ENCODE data around the gene KAT7. TPM values are rescaled to one million over a fixed set of nuclear protein-coding genes. Genes with fewer than 3 reads are reported as not detected.

KAT7 gene
- total and polyA plus RNA-seq, 2 experiments from 2014 or later, result 20.9 to 27.5 TPM

GRCh38 chr17:49881054-49881402 lies 92.5 kb downstream of the KAT7 start:
- Histone ChIP-seq H3K9ac (no peak overlapping the region), H3K79me2 (ENCODE audit: insufficient read depth) (no peaks in the 10 kb centered on the region), H3K4me1 (ENCODE audit: insufficient read depth) (no peaks in the 10 kb centered on the region), H3K36me3 (ENCODE audit: low read depth) (no peaks in the 10 kb centered on the region), H3F3A (ENCODE audit: insufficient read depth) (no peaks in the 10 kb centered on the region), H2AFZ (no peak overlapping the region), H3K9me3 (ENCODE audit: low read depth) (no peaks in the 10 kb centered on the region), H3K4me3 (no peak overlapping the region), H3K27me3 (replicated peaks; ENCODE audit: insufficient read depth) (peaks cover 26% of the 10 kb centered on the region), H3K4me2 (ENCODE audit: unreplicated experiment) (no peak overlapping the region), H3K27ac (no peak overlapping the region), H4K20me1 (ENCODE audit: insufficient read depth) (no peaks in the 10 kb centered on the region), H3K9me2 (ENCODE audit: insufficient read depth) (no peaks in the 10 kb centered on the region)
- in situ Hi-C loops (cut with MboI), result no loop called here
- DNase-seq, result no peak
- TF ChIP-seq EZH2phosphoT487 (IDR thresholded peaks at IDR 0.05; ENCODE audit: insufficient read depth, low read depth), result no peak
- no peak for TF ChIP-seq EZH2 (IDR thresholded peaks at IDR 0.05; ENCODE audit: insufficient read depth, poor library complexity, severe bottlenecking)
- WGBS, 2 experiments (ENCODE audit: low coverage in 1 of 2, low lambda C conversion rate in 2 of 2, missing lambda C conversion rate in 2 of 2), result 0 to 8% methylated on average over 4 to 5 of the region's 5 CpGs

- in situ Hi-C loops (cut with MboI), result no loop called here
- H3K4me2 ChIP-seq (ENCODE audit: unreplicated experiment), result no peak overlapping the region
- no peaks in the 10 kb centered on the region for H3K79me2 ChIP-seq (ENCODE audit: insufficient read depth)
- no peaks in the 10 kb centered on the region for H3K4me1 ChIP-seq (ENCODE audit: insufficient read depth)
- no peak overlapping the region for H3K4me3 ChIP-seq
- H3K9ac ChIP-seq, result no peak overlapping the region
- H2AFZ ChIP-seq, result no peak overlapping the region
- no peaks in the 10 kb centered on the region for H3F3A ChIP-seq (ENCODE audit: insufficient read depth)
- no peak overlapping the region for H3K27ac ChIP-seq
- peaks cover 29% of the 10 kb centered on the region for H3K27me3 ChIP-seq (replicated peaks; ENCODE audit: insufficient read depth)
- H3K36me3 ChIP-seq (ENCODE audit: low read depth), result no peaks in the 10 kb centered on the region
- TF ChIP-seq EZH2phosphoT487 (IDR thresholded peaks at IDR 0.05; ENCODE audit: insufficient read depth, low read depth) (no peak), EZH2 (IDR thresholded peaks at IDR 0.05; ENCODE audit: insufficient read depth, poor library complexity, severe bottlenecking) (no peak)
- no peaks in the 10 kb centered on the region for H3K9me2 ChIP-seq (ENCODE audit: insufficient read depth)
- no peaks in the 10 kb centered on the region for H4K20me1 ChIP-seq (ENCODE audit: insufficient read depth)
- H3K9me3 ChIP-seq (ENCODE audit: low read depth), result no peaks in the 10 kb centered on the region
- 25 to 29% methylated on average over 7 of the region's 7 CpGs for WGBS, 2 experiments (ENCODE audit: low coverage in 1 of 2, low lambda C conversion rate in 2 of 2, missing lambda C conversion rate in 2 of 2)
- no peak for DNase-seq
Measured at GRCh38 chr17:49882434-49882833, 94.0 kb downstream of the KAT7 start.

Other genes with a start within 250 kb of the KAT7 start
- gene NXPH3, start 212.8 kb upstream of the KAT7 start, total RNA-seq (2014; rRNA removed; shearing (Covaris generic)), result 0.76 and 1.4 TPM in 2 replicates
- gene NXPH3, start 212.8 kb upstream of the KAT7 start, polyA plus RNA-seq (2016; fragmentation: Nextera tagmentation; extraction: Ambion mirVana), result 0.30 TPM in 2 replicates
- gene SPOP, start 110.6 kb upstream of the KAT7 start, total RNA-seq (2014; rRNA removed; shearing (Covaris generic)), result 40.5 and 69.8 TPM in 2 replicates
- gene SPOP, start 110.6 kb upstream of the KAT7 start, polyA plus RNA-seq (2016; fragmentation: Nextera tagmentation; extraction: Ambion mirVana), result 64.1 and 66.0 TPM in 2 replicates
- gene SLC35B1, start 80.7 kb upstream of the KAT7 start, total RNA-seq (2014; rRNA removed; shearing (Covaris generic)), result 38.3 and 71.7 TPM in 2 replicates
- gene SLC35B1, start 80.7 kb upstream of the KAT7 start, polyA plus RNA-seq (2016; fragmentation: Nextera tagmentation; extraction: Ambion mirVana), result 66.5 and 70.3 TPM in 2 replicates
- gene FAM117A, start 24.6 kb upstream of the KAT7 start, total RNA-seq (2014; rRNA removed; shearing (Covaris generic)), result 4.0 and 10.2 TPM in 2 replicates
- gene FAM117A, start 24.6 kb upstream of the KAT7 start, polyA plus RNA-seq (2016; fragmentation: Nextera tagmentation; extraction: Ambion mirVana), result 1.8 and 2.1 TPM in 2 replicates
- not detected in 2 replicates for gene TAC4, start 59.4 kb downstream of the KAT7 start, total RNA-seq (2014; rRNA removed; shearing (Covaris generic))
- not detected in 2 replicates for gene TAC4, start 59.4 kb downstream of the KAT7 start, polyA plus RNA-seq (2016; fragmentation: Nextera tagmentation; extraction: Ambion mirVana)
- 0.76 TPM in 1 of 2 replicates, not detected in the other for gene DLX4, start 180.5 kb downstream of the KAT7 start, total RNA-seq (2014; rRNA removed; shearing (Covaris generic))
- 0.15 and 0.40 TPM in 2 replicates for gene DLX4, start 180.5 kb downstream of the KAT7 start, polyA plus RNA-seq (2016; fragmentation: Nextera tagmentation; extraction: Ambion mirVana)
- gene DLX3, start 206.5 kb downstream of the KAT7 start, total RNA-seq (2014; rRNA removed; shearing (Covaris generic)), result 0.43 and 0.51 TPM in 2 replicates
- 1.0 and 1.4 TPM in 2 replicates for gene DLX3, start 206.5 kb downstream of the KAT7 start, polyA plus RNA-seq (2016; fragmentation: Nextera tagmentation; extraction: Ambion mirVana)